Measurements from ENCODE around the gene SAMD13.

GRCh38 chr1:84350104-84350503 lies 48.6 kb downstream of the SAMD13 start:
- TF ChIP-seq CTCF (IDR thresholded peaks at IDR 0.05; ENCODE audit: control extremely low read depth in 1 of 3, insufficient read depth in 1 of 3, low read depth in 1 of 3, low read length in 3 of 3) (no peak), ATF2 (IDR thresholded peaks at IDR 0.05; ENCODE audit: low read length) (no peak), TCF12 (IDR thresholded peaks at IDR 0.05; ENCODE audit: low read depth, low read length) (no peak), HDAC2 (IDR thresholded peaks at IDR 0.05; ENCODE audit: borderline replicate concordance in 1 of 2, low read depth in 2 of 2, low read length in 2 of 2) (no peak), EP300 (IDR thresholded peaks at IDR 0.05; ENCODE audit: borderline replicate concordance in 1 of 2, low read depth in 2 of 2, low read length in 2 of 2) (no peak), TAF1 (IDR thresholded peaks at IDR 0.05; ENCODE audit: low read depth, low read length) (no peak), POLR2A (IDR thresholded peaks at IDR 0.05; ENCODE audit: control extremely low read depth in 1 of 2, low read depth in 2 of 2, low read length in 2 of 2) (no peak)
